ENCODE data around the gene MTHFD2L.
"Not testable (repeated sequence)": the region's sequence is repeated elsewhere in the genome, so short reads cannot be mapped to it uniquely, and the experiment has no call there.

The MTHFD2L gene

DNA sequence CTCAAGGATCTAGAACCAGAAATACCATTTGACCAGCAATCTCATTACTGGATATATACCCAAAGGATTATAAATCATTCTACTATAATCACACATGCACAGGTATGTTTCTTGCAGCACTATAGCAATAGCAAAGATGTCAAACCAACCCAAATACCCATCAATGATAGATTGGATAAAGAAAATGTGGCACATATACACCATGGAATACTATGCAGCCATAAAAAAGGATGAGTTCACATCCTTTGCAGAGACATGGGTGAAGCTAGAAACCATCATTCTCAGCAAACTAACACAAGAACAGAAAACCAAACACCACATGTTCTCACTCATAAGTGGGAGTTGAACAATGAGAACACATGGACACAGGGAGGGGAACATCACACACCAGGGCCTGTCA, 25.7 kb upstream of the MTHFD2L start:
- DNase-seq (ENCODE audit: insufficient read length, low spot score); FAIRE-seq: not testable (repeated sequence)

GRCh38 chr4:74132944-74133343, 25.0 kb upstream of the MTHFD2L start:
- DNase-seq (ENCODE audit: insufficient read length, low spot score), result no peak

DNA sequence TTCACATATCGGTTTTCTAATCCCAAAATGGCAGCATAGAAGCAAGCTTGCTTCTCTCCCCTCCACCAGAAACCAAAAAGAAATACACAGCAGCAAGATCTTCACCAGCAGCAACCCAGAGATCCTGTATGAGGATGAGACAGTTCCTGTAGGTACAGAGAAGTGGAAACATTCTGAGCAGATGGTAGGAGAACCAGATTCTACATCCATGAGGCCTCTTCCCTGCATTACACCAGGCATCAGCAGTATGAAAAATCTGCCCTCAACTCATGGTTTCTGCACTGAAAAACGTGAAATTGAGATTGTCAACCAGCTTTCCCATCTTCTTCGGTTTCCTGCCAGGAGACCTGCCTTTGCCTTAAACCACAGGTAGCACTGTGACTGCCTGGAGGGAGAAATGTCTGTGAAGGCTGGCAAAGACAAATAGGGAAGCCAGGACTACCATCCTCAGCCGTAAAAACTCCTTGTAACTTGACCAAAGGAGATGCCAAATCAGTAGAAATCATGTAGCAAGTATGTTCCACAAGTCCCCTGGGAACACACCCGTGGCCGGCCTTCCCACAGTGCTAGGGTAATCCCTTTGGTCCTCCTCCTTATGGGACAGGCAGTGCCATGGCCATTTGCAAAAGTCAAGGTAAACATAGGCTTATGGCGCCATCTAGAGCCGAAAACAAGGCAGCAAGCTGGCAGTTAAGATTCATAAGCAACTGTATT, 24.0 kb upstream of the MTHFD2L start:
- FAIRE-seq (no peak), DNase-seq (ENCODE audit: insufficient read length, low spot score) (no peak)

More at GRCh38 chr4:74132944-74133343, 25.0 kb upstream of the MTHFD2L start:
- FAIRE-seq, result no peak

GRCh38 chr4:74134500-74134852, 23.4 kb upstream of the MTHFD2L start:
- FAIRE-seq (no peak), DNase-seq (ENCODE audit: insufficient read length, low spot score) (no peak)

DNA sequence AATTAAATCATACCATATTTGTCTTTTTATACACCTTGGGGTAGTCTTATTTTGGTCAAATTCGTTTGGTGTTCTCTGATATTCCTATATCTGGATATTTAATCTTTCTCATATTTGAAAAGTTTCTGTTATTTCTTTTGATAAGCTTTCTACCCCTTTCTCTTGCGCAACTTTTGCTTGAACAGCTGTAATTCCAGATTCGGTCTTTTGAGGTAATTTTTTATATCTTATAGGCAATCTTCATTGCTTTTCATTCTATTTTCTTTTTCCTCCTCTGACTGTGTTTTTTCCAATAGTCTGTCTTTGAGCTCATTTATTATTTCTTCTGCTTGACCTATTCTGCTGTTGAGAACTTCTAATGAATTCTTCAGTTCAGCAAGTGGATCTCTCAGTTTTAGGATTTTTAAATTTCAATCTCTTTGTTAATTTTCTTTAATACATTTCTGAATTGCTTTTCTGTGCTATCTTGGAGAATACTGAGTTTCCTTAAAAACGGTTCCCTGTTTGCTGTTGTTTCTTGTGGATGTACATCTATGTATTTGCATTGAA, 11.3 kb upstream of the MTHFD2L start:
- no peak for DNase-seq (ENCODE audit: insufficient read length, low spot score)
- FAIRE-seq, result no peak

DNA sequence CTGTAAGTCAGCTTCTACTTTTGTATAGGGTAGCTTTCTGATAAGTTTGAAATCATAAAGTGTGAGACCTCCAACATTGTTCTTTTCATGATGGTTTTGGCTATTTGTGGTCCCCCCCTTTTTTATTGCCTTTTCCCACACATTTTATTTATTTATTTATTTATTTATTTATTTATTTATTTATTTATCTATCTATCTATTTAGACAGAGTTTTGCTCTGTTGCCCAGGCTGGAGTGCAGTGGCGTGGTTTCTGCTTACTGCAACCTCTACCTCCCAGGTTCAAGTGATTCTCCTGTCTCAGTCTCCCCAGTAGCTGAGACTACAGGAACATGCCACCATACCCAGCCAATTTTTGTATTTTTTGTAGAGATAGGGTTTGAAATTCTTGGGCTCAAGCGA, 9.7 kb upstream of the MTHFD2L start:
- DNase-seq (ENCODE audit: insufficient read length, low spot score) (no peak), FAIRE-seq (no peak)

GRCh38 chr4:74152836-74153235, 5.1 kb upstream of the MTHFD2L start:
- DNase-seq (ENCODE audit: insufficient read length, low spot score), result no peak
- no peak for FAIRE-seq

GRCh38 chr4:74156521-74156920, 1.4 kb upstream of the MTHFD2L start:
- no peak for FAIRE-seq
- DNase-seq (ENCODE audit: insufficient read length, low spot score), result no peak

DNA sequence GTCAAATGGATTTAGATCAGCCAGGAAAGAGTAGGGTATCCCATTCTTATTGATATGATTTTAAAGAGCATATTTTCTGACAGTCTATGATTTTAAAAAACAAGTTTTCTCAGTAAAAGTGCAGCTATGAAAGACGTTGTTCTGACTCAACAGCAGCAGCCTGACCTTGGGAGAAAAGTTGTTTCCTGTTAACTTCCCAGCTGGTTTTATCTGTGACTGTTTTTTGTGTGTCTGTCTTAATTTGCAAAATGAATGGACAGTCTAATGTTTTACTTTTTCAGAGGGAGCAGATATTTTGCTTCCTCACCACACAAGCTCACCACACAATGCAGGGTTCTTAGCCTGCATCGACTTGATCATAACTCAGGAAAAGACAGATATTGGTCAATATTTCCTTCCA, 764 bp upstream of the MTHFD2L start:
- FAIRE-seq, result no peak
- DNase-seq (ENCODE audit: insufficient read length, low spot score), result no peak

- DNase-seq (ENCODE audit: insufficient read length, low spot score) (no peak), FAIRE-seq (no peak)
Observed at GRCh38 chr4:74158466-74159142, 686 bp downstream of the MTHFD2L start.

GRCh38 chr4:74159143-74159709, 1.3 kb downstream of the MTHFD2L start:
- FAIRE-seq (no peak), DNase-seq (ENCODE audit: insufficient read length, low spot score) (no peak)

DNA sequence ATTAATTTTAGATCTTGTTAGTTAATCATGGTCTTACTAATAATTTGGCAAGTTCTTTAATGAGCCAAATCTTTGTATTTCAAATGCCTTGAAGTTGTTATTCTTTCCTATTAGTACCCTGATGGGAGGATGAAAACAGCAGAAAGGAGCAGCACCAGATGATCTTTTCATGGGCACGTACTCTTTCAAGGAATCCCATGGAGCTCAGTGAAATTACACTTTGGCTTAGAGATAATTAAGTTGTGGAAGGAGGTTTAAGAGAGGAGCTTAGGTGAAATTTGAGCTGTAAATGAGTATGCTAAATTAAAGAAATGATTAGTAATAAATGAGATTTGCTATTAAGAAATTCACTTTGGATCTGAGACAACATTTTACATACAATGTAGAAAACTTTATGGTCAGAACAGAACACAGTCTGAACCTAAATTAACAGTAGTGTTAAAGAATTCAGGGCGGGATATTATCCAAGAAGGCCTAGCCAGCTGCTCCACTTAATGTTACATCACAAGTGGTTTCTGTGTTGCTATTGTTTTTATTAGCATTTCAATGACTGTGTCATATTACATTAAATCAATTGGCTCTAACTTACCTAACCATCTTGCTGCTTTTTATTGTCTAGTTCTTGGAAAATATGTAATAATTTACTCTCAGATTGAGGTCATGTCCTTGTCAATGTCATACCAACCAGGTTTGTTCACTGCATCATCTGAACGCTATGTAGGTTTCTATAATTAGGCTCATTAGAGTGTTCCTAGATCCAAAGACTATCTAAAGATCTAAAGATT, 3.9 kb downstream of the MTHFD2L start:
- DNase-seq (ENCODE audit: insufficient read length, low spot score), result no peak
- FAIRE-seq, result no peak

- DNase-seq (ENCODE audit: insufficient read length, low spot score), result no peak
- no peak for FAIRE-seq
Observed at GRCh38 chr4:74166135-74166534, 8.2 kb downstream of the MTHFD2L start.

GRCh38 chr4:74166818-74167217, 8.9 kb downstream of the MTHFD2L start:
- DNase-seq (ENCODE audit: insufficient read length, low spot score), result no peak
- no peak for FAIRE-seq

- FAIRE-seq (no peak), DNase-seq (ENCODE audit: insufficient read length, low spot score) (no peak)
Observed at GRCh38 chr4:74167585-74167984, 9.7 kb downstream of the MTHFD2L start.

DNA sequence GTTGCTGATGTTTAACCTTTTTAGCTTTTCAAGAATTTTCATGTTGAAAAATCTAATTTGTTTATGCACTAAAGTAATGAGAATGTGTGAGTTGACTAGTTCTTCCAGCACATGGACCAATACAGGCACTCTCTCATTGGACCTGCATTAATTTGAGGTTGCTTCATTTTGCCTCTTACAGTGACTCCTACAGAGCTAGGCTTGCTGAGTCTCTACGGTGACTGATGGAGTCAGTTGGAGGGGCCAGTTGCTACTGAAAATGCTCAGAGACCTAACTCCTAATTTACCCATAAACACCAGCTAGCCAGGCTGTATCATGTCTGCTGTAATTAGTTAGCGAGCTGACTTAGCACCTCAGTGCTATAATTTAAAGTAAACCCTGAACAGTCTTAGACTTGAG, 10.9 kb downstream of the MTHFD2L start:
- FAIRE-seq, result no peak
- no peak for DNase-seq (ENCODE audit: insufficient read length, low spot score)

- DNase-seq (ENCODE audit: insufficient read length, low spot score), result no peak
- no peak for FAIRE-seq
Observed at GRCh38 chr4:74173321-74173720, 15.4 kb downstream of the MTHFD2L start.

- DNase-seq (ENCODE audit: insufficient read length, low spot score), result no peak
- FAIRE-seq, result no peak
Observed at GRCh38 chr4:74174421-74174820, 16.5 kb downstream of the MTHFD2L start.

GRCh38 chr4:74174941-74175340, 17.0 kb downstream of the MTHFD2L start:
- FAIRE-seq (no peak), DNase-seq (ENCODE audit: insufficient read length, low spot score) (no peak)

GRCh38 chr4:74175379-74175778, 17.5 kb downstream of the MTHFD2L start:
- FAIRE-seq (no peak), DNase-seq (ENCODE audit: insufficient read length, low spot score) (no peak)

DNA sequence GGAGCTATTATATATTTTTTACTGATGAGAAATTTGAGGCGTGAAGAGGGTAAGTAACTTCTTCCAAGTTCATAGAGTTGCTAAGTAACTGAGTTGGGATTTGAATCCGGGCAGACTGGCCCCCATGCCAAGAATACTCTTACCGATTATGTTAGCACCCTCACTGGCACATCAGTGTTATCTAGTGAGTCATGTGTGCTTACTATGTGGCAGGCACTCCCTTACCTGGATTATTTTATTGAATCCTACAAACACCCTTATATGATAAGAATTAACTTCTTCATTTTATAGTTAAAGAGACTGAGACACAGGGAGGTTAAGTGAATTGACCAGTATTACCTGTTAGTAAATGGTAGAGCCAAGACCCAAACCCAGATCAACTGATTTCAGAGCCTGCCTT, 20.9 kb downstream of the MTHFD2L start:
- no peak for DNase-seq (ENCODE audit: insufficient read length, low spot score)
- FAIRE-seq, result no peak
